NCI-H446 treated with DMSO at 0.1 percent for 48 hours (cell line): Measurements from ENCODE around the gene SCUBE3.

Experiments
- DNase-seq: peaks from one replicate; lab custom pipeline; 2025; lab: John Stamatoyannopoulos, UW

The SCUBE3 gene

GRCh38 chr6:35213824-35214756 lies at the start of gene SCUBE3:
Gene SCUBE3 (plus strand): TSS chr6:35213956. CDS start chr6:35214419, 463 bp downstream.
- no peak for DNase-seq

GRCh38 chr6:35164277-35164676 lies 49.5 kb upstream of the SCUBE3 start:
- DNase-seq = no peak

GRCh38 chr6:35164868-35165267 lies 48.9 kb upstream of the SCUBE3 start:
- no peak for DNase-seq

GRCh38 chr6:35165630-35166071 lies 48.1 kb upstream of the SCUBE3 start:
- DNase-seq = no peak

- no peak for DNase-seq
Measured at GRCh38 chr6:35166116-35166515, 47.6 kb upstream of the SCUBE3 start.

GRCh38 chr6:35166520-35166919 lies 47.2 kb upstream of the SCUBE3 start:
- no peak for DNase-seq

GRCh38 chr6:35167505-35167904 lies 46.3 kb upstream of the SCUBE3 start:
- DNase-seq = no peak

- DNase-seq = no peak
Measured at GRCh38 chr6:35168461-35168861, 45.3 kb upstream of the SCUBE3 start.

GRCh38 chr6:35170166-35170565 lies 43.6 kb upstream of the SCUBE3 start:
- DNase-seq = no peak

GRCh38 chr6:35170891-35171290 lies 42.9 kb upstream of the SCUBE3 start:
- DNase-seq = no peak

- DNase-seq = no peak
Measured at GRCh38 chr6:35173044-35173426, 40.7 kb upstream of the SCUBE3 start.

- DNase-seq = no peak
Measured at GRCh38 chr6:35173427-35174087, 40.2 kb upstream of the SCUBE3 start.

- DNase-seq = no peak
Measured at GRCh38 chr6:35174088-35174434, 39.7 kb upstream of the SCUBE3 start.

GRCh38 chr6:35174501-35174900 lies 39.3 kb upstream of the SCUBE3 start:
- no peak for DNase-seq

GRCh38 chr6:35176301-35177024 lies 37.3 kb upstream of the SCUBE3 start:
- no peak for DNase-seq

- DNase-seq = no peak
Measured at GRCh38 chr6:35177157-35177556, 36.6 kb upstream of the SCUBE3 start.

- DNase-seq = no peak
Measured at GRCh38 chr6:35177596-35177995, 36.2 kb upstream of the SCUBE3 start.

GRCh38 chr6:35178012-35178411 lies 35.7 kb upstream of the SCUBE3 start:
- no peak for DNase-seq

- no peak for DNase-seq
Measured at GRCh38 chr6:35178932-35179832, 34.6 kb upstream of the SCUBE3 start.

GRCh38 chr6:35179901-35180535 lies 33.7 kb upstream of the SCUBE3 start:
- DNase-seq = no peak

- DNase-seq = no peak
Measured at GRCh38 chr6:35181308-35181932, 32.3 kb upstream of the SCUBE3 start.
